HL-60 (cell line): ENCODE data around the gene ERBIN.

ENCODE experiments used
- DNase-seq, 2 experiments: peaks; one replicate each; pipeline ENCODE4 v3.0.0-alpha.2; 2010 to 2020; ENCODE audit warnings: low read depth in 1 of 2, low spot score in 1 of 2
- H3K27ac ChIP-seq: fragments of 250-450 bp; sonication (Bioruptor Pico); replicated peaks from 2 replicates; pipeline ENCODE4 v1.5.1; 2020; ENCODE audit warnings: mild to moderate bottlenecking, moderate library complexity
- H3K27me3 ChIP-seq: fragments of 250-450 bp; sonication (Bioruptor Pico); 2 replicates; pipeline ENCODE4 v1.5.1; 2021; ENCODE audit warnings: mild to moderate bottlenecking, moderate library complexity; ENCODE audit not compliant: insufficient read depth, poor library complexity, severe bottlenecking
- H3K4me3 ChIP-seq: replicated peaks from 2 replicates; pipeline ENCODE4 v1.5.1; 2011; ENCODE audit warnings: mild to moderate bottlenecking, control low read depth, low read length; ENCODE audit not compliant: insufficient read depth
- GABPA ChIP-seq: IDR thresholded peaks from 2 replicates; pipeline ENCODE4 v1.6.1; 2012; ENCODE audit warnings: low read depth
- POLR2AphosphoS5 ChIP-seq: IDR thresholded peaks from 2 replicates; pipeline ENCODE4 v1.6.1; 2012; ENCODE audit warnings: low read depth
- SPI1 ChIP-seq: IDR thresholded peaks from 2 replicates; pipeline ENCODE4 v1.6.1; 2012; ENCODE audit warnings: low read depth, mild to moderate bottlenecking, borderline replicate concordance
- TF ChIP-seq, protein P1 (sequence below): IDR thresholded peaks from one replicate; pipeline ENCODE4 v1.5.1; 2011; ENCODE audit warnings: low read length, control low read depth, inconsistent platforms; ENCODE audit not compliant: insufficient read depth
- TF ChIP-seq, protein P2 (sequence below): IDR thresholded peaks from 2 replicates; pipeline ENCODE4 v1.6.1; 2012; ENCODE audit warnings: low read depth; ENCODE audit not compliant: insufficient replicate concordance

ERBIN gene

DNA sequence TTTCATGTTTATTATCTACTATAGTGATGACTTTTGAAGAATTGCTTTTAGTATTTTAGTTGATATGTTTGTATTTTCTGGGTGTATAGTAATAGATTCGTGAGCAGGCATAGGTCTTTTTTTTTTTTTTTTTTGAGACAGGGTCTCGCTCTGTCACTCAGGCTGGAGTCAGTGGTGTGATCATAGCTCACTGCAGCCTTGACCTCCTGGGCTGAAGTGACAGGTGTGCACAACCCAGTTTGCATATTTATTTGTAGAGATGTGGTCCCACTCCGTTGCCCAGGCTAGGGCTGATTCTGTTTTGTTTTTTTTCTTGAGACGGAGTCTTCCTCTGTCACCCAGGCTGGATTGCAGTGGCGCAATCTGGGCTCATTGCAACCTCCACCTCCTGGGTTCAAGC lies 11.9 kb downstream of the ERBIN start:
- TF ChIP-seq POLR2AphosphoS5 (no peak), GABPA (no peak)
- TF ChIP-seq, protein P1, sequence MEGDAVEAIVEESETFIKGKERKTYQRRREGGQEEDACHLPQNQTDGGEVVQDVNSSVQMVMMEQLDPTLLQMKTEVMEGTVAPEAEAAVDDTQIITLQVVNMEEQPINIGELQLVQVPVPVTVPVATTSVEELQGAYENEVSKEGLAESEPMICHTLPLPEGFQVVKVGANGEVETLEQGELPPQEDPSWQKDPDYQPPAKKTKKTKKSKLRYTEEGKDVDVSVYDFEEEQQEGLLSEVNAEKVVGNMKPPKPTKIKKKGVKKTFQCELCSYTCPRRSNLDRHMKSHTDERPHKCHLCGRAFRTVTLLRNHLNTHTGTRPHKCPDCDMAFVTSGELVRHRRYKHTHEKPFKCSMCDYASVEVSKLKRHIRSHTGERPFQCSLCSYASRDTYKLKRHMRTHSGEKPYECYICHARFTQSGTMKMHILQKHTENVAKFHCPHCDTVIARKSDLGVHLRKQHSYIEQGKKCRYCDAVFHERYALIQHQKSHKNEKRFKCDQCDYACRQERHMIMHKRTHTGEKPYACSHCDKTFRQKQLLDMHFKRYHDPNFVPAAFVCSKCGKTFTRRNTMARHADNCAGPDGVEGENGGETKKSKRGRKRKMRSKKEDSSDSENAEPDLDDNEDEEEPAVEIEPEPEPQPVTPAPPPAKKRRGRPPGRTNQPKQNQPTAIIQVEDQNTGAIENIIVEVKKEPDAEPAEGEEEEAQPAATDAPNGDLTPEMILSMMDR = no peak
- TF ChIP-seq, protein P2, sequence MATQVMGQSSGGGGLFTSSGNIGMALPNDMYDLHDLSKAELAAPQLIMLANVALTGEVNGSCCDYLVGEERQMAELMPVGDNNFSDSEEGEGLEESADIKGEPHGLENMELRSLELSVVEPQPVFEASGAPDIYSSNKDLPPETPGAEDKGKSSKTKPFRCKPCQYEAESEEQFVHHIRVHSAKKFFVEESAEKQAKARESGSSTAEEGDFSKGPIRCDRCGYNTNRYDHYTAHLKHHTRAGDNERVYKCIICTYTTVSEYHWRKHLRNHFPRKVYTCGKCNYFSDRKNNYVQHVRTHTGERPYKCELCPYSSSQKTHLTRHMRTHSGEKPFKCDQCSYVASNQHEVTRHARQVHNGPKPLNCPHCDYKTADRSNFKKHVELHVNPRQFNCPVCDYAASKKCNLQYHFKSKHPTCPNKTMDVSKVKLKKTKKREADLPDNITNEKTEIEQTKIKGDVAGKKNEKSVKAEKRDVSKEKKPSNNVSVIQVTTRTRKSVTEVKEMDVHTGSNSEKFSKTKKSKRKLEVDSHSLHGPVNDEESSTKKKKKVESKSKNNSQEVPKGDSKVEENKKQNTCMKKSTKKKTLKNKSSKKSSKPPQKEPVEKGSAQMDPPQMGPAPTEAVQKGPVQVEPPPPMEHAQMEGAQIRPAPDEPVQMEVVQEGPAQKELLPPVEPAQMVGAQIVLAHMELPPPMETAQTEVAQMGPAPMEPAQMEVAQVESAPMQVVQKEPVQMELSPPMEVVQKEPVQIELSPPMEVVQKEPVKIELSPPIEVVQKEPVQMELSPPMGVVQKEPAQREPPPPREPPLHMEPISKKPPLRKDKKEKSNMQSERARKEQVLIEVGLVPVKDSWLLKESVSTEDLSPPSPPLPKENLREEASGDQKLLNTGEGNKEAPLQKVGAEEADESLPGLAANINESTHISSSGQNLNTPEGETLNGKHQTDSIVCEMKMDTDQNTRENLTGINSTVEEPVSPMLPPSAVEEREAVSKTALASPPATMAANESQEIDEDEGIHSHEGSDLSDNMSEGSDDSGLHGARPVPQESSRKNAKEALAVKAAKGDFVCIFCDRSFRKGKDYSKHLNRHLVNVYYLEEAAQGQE = no peak
- Histone ChIP-seq H3K27ac (no peak overlapping the region), H3K27me3 (no peaks in the 10 kb centered on the region), H3K4me3 (no peak overlapping the region)
- DNase-seq = no peak

- Histone ChIP-seq H3K4me3 (no peak overlapping the region), H3K27ac (no peak overlapping the region), H3K27me3 (no peaks in the 10 kb centered on the region)
- TF ChIP-seq, protein P2 = no peak
- TF ChIP-seq, protein P1 = no peak
- no peak for TF ChIP-seq SPI1
- no peak for DNase-seq
Observed at GRCh38 chr5:65943771-65944170, 17.4 kb downstream of the ERBIN start.

DNA sequence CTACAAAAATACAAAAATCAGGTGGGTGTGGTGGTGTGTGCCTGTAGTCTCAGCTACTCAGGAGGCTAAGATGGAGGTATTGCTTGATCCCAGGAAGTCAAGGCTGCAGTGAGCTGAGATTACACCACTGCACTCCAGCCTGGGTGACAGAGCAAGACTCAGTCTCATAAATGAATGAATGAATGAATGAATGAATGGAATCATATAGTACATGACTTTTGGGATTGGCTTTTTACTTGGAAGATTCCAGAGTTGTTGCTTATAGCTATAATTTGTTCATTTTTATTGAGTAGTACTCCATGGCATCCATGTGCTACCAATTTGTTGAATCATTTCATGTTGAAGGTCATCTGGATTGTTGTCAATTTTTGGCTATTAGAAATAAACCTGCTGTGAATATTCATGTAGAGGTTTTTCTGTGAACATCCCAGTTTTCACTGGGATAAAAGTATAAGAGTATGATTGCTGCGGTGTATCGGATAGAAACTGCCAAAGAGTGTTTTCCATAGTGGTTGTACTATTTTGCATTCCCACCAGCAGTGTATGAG lies 19.9 kb downstream of the ERBIN start:
- TF ChIP-seq, protein P1 = no peak
- TF ChIP-seq POLR2AphosphoS5 (no peak), GABPA (no peak)
- no peak for DNase-seq
- H3K4me3 ChIP-seq = no peak overlapping the region
- H3K27me3 ChIP-seq = no peaks in the 10 kb centered on the region
- H3K27ac ChIP-seq = no peak overlapping the region

DNA sequence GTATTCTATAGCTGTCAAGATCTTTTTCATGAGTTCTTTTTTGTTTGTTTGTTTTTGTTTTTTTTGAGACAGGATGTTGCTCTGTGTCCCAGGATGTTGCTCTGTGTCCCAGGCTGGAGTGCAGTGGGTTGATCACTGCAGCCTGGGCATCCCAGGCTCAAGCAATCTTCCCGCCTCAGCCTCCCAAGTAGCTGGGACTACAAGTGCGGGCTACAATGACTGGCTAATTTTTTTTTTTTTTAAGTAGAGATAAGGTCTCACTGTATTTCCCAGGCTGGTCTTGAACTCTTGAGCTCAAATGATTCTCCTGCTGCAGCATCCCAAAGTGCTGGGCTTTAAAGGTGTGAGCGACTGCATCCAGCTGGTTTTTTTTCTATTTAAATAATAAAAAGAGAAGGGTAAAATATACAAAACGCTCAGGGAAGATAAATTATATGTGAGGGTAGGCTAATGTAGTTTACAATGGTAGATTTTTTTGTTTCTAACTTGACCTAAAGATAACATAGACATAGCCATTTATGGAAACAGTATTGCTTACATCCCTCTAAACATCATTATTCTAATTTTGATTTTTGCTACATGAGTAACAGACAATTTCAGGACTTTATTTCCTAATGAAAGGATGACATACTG lies 21.9 kb downstream of the ERBIN start:
- Histone ChIP-seq H3K27ac (no peak overlapping the region), H3K4me3 (no peak overlapping the region), H3K27me3 (no peaks in the 10 kb centered on the region)
- no peak for DNase-seq
- TF ChIP-seq, protein P2 = no peak
- TF ChIP-seq, protein P1 = no peak
- TF ChIP-seq GABPA = no peak
- TF ChIP-seq POLR2AphosphoS5 = no peak
- TF ChIP-seq SPI1 = no peak
